Activated T-cell treated with anti-CD3 and anti-CD28 coated beads, Interleukin-2, amount 50 U/mL, for 72 hours (primary cell): ENCODE measurements around the gene CTSO. TPM values are rescaled to one million over a fixed set of nuclear protein-coding genes. Genes with fewer than 3 reads are reported as not detected.

ENCODE experiments used
- ATAC-seq, 2 donors: fragments of 150-1000 bp; cut with Tn5 transposase; replicated peaks in 1 of 2; 2 replicates each; pipeline ENCODE4 v1.10.0; 2021; ENCODE audit warnings: moderate library complexity in 2 of 2, mild to moderate bottlenecking in 1 of 2
- DNase-seq, 2 donors: peaks; one replicate each; pipeline ENCODE4 v3.0.0; 2021 to 2022; ENCODE audit warnings: mixed read lengths in 1 of 2
- H3K27ac Mint-ChIP-seq: one replicate; pipeline ENCODE4 v1.8.0; 2022; ENCODE audit warnings: mild to moderate bottlenecking, moderate library complexity, mixed read lengths
- H3K27me3 Mint-ChIP-seq: one replicate; pipeline ENCODE4 v1.8.0; 2022; ENCODE audit warnings: low read depth, mixed read lengths
- H3K36me3 Mint-ChIP-seq, 2 donors: one replicate each; pipeline ENCODE4 v1.8.0; 2022; ENCODE audit warnings: mixed read lengths in 2 of 2, mild to moderate bottlenecking in 1 of 2; ENCODE audit not compliant: insufficient read depth in 2 of 2
- H3K4me1 Mint-ChIP-seq: one replicate; pipeline ENCODE4 v1.8.0; 2022; ENCODE audit warnings: low read depth, mixed read lengths
- H3K4me3 Mint-ChIP-seq, 2 donors: one replicate each; pipeline ENCODE4 v1.8.0; 2022; ENCODE audit warnings: mild to moderate bottlenecking in 2 of 2, mixed read lengths in 2 of 2, moderate library complexity in 2 of 2
- H3K9me3 Mint-ChIP-seq, 2 donors: one replicate each; pipeline ENCODE4 v1.8.0; 2022; ENCODE audit warnings: mixed read lengths in 2 of 2
- total RNA-seq, 2 donors: library from RNA; stranded (reverse); gene quantifications; one replicate each; pipeline ENCODE4 v1.2.3, GENCODE V29; 2022

CTSO gene
- total RNA-seq, 2 donors from 2014 or later = 3.6 to 5.1 TPM

- Mint-ChIP-seq H3K4me1 (peaks cover 9% of the 10 kb centered on the region), H3K9me3 (peaks cover 0 to 1% of the 10 kb centered on the region in 2 donors), H3K27me3 (peaks cover 6% of the 10 kb centered on the region), H3K36me3 (no peaks in the 10 kb centered on the region), H3K27ac (no peak overlapping the region), H3K4me3 (no peak overlapping the region)
- no peak for ATAC-seq
- no peak for DNase-seq
Observed at GRCh38 chr4:155966731-155967395, 13.2 kb upstream of the CTSO start.

GRCh38 chr4:155966171-155966570, 12.5 kb upstream of the CTSO start:
- H3K9me3 Mint-ChIP-seq = peaks cover 0 to 1% of the 10 kb centered on the region in 2 donors
- DNase-seq (no peak), ATAC-seq (no peak)
- H3K36me3 Mint-ChIP-seq = no peaks in the 10 kb centered on the region
- H3K27ac Mint-ChIP-seq = no peak overlapping the region
- no peak overlapping the region for H3K4me3 Mint-ChIP-seq
- H3K4me1 Mint-ChIP-seq = peaks cover 9% of the 10 kb centered on the region
- peaks cover 6% of the 10 kb centered on the region for H3K27me3 Mint-ChIP-seq

- Mint-ChIP-seq H3K36me3 (no peaks in the 10 kb centered on the region), H3K4me3 (no peak overlapping the region), H3K27me3 (peaks cover 7% of the 10 kb centered on the region), H3K9me3 (peaks cover 0 to 1% of the 10 kb centered on the region in 2 donors), H3K4me1 (peaks cover 9% of the 10 kb centered on the region), H3K27ac (no peak overlapping the region)
- DNase-seq (no peak), ATAC-seq (no peak)
Observed at GRCh38 chr4:155964016-155964891, 10.6 kb upstream of the CTSO start.

GRCh38 chr4:155962767-155963166, 9.1 kb upstream of the CTSO start:
- H3K36me3 Mint-ChIP-seq = no peaks in the 10 kb centered on the region
- peaks cover 9% of the 10 kb centered on the region for H3K4me1 Mint-ChIP-seq
- H3K9me3 Mint-ChIP-seq = no peaks in the 10 kb centered on the region
- H3K27ac Mint-ChIP-seq = no peak overlapping the region
- H3K27me3 Mint-ChIP-seq = peaks cover 18% of the 10 kb centered on the region
- ATAC-seq = no peak
- no peak for DNase-seq
- no peak overlapping the region for H3K4me3 Mint-ChIP-seq

- H3K9me3 Mint-ChIP-seq = no peaks in the 10 kb centered on the region
- H3K36me3 Mint-ChIP-seq = no peaks in the 10 kb centered on the region
- no peak overlapping the region for H3K27ac Mint-ChIP-seq
- H3K4me1 Mint-ChIP-seq = peaks cover 9% of the 10 kb centered on the region
- H3K4me3 Mint-ChIP-seq = no peak overlapping the region
- ATAC-seq = no peak
- peaks cover 18% of the 10 kb centered on the region for H3K27me3 Mint-ChIP-seq
- no peak for DNase-seq
Observed at GRCh38 chr4:155961575-155961974, 7.9 kb upstream of the CTSO start.

GRCh38 chr4:155960522-155960921, 6.9 kb upstream of the CTSO start:
- no peak for DNase-seq
- no peak for ATAC-seq
- H3K9me3 Mint-ChIP-seq = no peaks in the 10 kb centered on the region
- no peak overlapping the region for H3K4me3 Mint-ChIP-seq
- peaks cover 9% of the 10 kb centered on the region for H3K4me1 Mint-ChIP-seq
- H3K27me3 Mint-ChIP-seq = peaks cover 18% of the 10 kb centered on the region
- no peak overlapping the region for H3K27ac Mint-ChIP-seq
- H3K36me3 Mint-ChIP-seq = no peaks in the 10 kb centered on the region

- H3K9me3 Mint-ChIP-seq = no peaks in the 10 kb centered on the region
- H3K27ac Mint-ChIP-seq = no peak overlapping the region
- ATAC-seq (no peak), DNase-seq (no peak)
- peaks cover 18% of the 10 kb centered on the region for H3K27me3 Mint-ChIP-seq
- peaks cover 8% of the 10 kb centered on the region for H3K4me1 Mint-ChIP-seq
- no peak overlapping the region for H3K4me3 Mint-ChIP-seq
- no peaks in the 10 kb centered on the region for H3K36me3 Mint-ChIP-seq
Observed at GRCh38 chr4:155959417-155959816, 5.8 kb upstream of the CTSO start.

GRCh38 chr4:155956461-155956860, 2.8 kb upstream of the CTSO start:
- Mint-ChIP-seq H3K9me3 (no peaks in the 10 kb centered on the region), H3K27ac (no peak overlapping the region), H3K36me3 (no peaks in the 10 kb centered on the region), H3K27me3 (peaks cover 18% of the 10 kb centered on the region), H3K4me1 (peaks cover 17% of the 10 kb centered on the region), H3K4me3 (no peak overlapping the region)
- ATAC-seq (no peak), DNase-seq (no peak)

GRCh38 chr4:155954939-155955338, 1.3 kb upstream of the CTSO start:
- peaks cover 18% of the 10 kb centered on the region for H3K27me3 Mint-ChIP-seq
- no peak overlapping the region for H3K4me3 Mint-ChIP-seq
- peaks cover 17% of the 10 kb centered on the region for H3K4me1 Mint-ChIP-seq
- H3K36me3 Mint-ChIP-seq = no peaks in the 10 kb centered on the region
- DNase-seq (no peak), ATAC-seq (no peak)
- no peaks in the 10 kb centered on the region for H3K9me3 Mint-ChIP-seq
- H3K27ac Mint-ChIP-seq = no peak overlapping the region

- H3K27me3 Mint-ChIP-seq = peaks cover 11% of the 10 kb centered on the region
- peaks cover 17% of the 10 kb centered on the region for H3K4me1 Mint-ChIP-seq
- peak; percentile 2 to 4 for ATAC-seq
- H3K27ac Mint-ChIP-seq = peak overlapping the region; percentile 100
- no peaks in the 10 kb centered on the region for H3K9me3 Mint-ChIP-seq
- no peak for DNase-seq
- peak overlapping the region; percentile 98 for H3K4me3 Mint-ChIP-seq
- H3K36me3 Mint-ChIP-seq = no peaks in the 10 kb centered on the region
Observed at GRCh38 chr4:155954118-155954685, 536 bp upstream of the CTSO start.

GRCh38 chr4:155952501-155952901, 1.2 kb downstream of the CTSO start:
- H3K27ac Mint-ChIP-seq = peak overlapping the region; percentile 32
- H3K9me3 Mint-ChIP-seq = no peaks in the 10 kb centered on the region
- no peaks in the 10 kb centered on the region for H3K27me3 Mint-ChIP-seq
- no peak for DNase-seq
- peak overlapping the region; percentile 11 to 67 for H3K4me3 Mint-ChIP-seq
- H3K36me3 Mint-ChIP-seq = no peaks in the 10 kb centered on the region
- peaks cover 22% of the 10 kb centered on the region for H3K4me1 Mint-ChIP-seq
- no peak for ATAC-seq

- no peak overlapping the region for H3K4me3 Mint-ChIP-seq
- ATAC-seq (no peak), DNase-seq (no peak)
- H3K9me3 Mint-ChIP-seq = no peaks in the 10 kb centered on the region
- H3K27me3 Mint-ChIP-seq = no peaks in the 10 kb centered on the region
- no peaks in the 10 kb centered on the region for H3K36me3 Mint-ChIP-seq
- peaks cover 22% of the 10 kb centered on the region for H3K4me1 Mint-ChIP-seq
- H3K27ac Mint-ChIP-seq = no peak overlapping the region
Observed at GRCh38 chr4:155950461-155950860, 3.2 kb downstream of the CTSO start.

GRCh38 chr4:155948541-155948940, 5.1 kb downstream of the CTSO start:
- Mint-ChIP-seq H3K36me3 (no peaks in the 10 kb centered on the region), H3K9me3 (no peaks in the 10 kb centered on the region), H3K4me1 (peaks cover 14% of the 10 kb centered on the region), H3K27me3 (no peaks in the 10 kb centered on the region), H3K27ac (no peak overlapping the region), H3K4me3 (no peak overlapping the region)
- ATAC-seq = no peak
- no peak for DNase-seq
